COLO829 (cell line): ENCODE results near the gene BTK.

Experiments used
- DNase-seq: peaks from one replicate; pipeline ENCODE4 v3.0.0; 2012; ENCODE audit warnings: low spot score

Gene BTK

GRCh38 chrX:101393530-101394305 is 7.7 kb upstream of the BTK start:
- no peak for DNase-seq

- no peak for DNase-seq
These were observed 5.8 kb upstream of the BTK start for GRCh38 chrX:101391831-101392230.

- DNase-seq, result peak; percentile 93
These were observed 4.9 kb upstream of the BTK start, which contains the start of gene RPL36A for GRCh38 chrX:101390664-101391525. Gene RPL36A (plus strand): TSS chrX:101391011. CDS start chrX:101391044, 33 bp downstream.

- DNase-seq, result no peak
These were observed 2.6 kb upstream of the BTK start for GRCh38 chrX:101388604-101389003.

GRCh38 chrX:101386542-101386885 is 523 bp upstream of the BTK start:
- DNase-seq, result no peak

- DNase-seq, result no peak
These were observed 836 bp downstream of the BTK start for GRCh38 chrX:101385026-101385684.

- DNase-seq, result no peak
These were observed 2.2 kb downstream of the BTK start for GRCh38 chrX:101383679-101384205.

GRCh38 chrX:101377547-101377946 is 8.4 kb downstream of the BTK start:
- no peak for DNase-seq

- DNase-seq, result no peak
These were observed 15.0 kb downstream of the BTK start for GRCh38 chrX:101370888-101371504.

- no peak for DNase-seq
These were observed 16.3 kb downstream of the BTK start for GRCh38 chrX:101369687-101370086.

- no peak for DNase-seq
These were observed 17.2 kb downstream of the BTK start for GRCh38 chrX:101368800-101369199.

GRCh38 chrX:101365301-101365795 is 20.6 kb downstream of the BTK start:
- DNase-seq, result no peak

GRCh38 chrX:101362757-101363156 is 23.2 kb downstream of the BTK start:
- no peak for DNase-seq

GRCh38 chrX:101362116-101362515 is 23.9 kb downstream of the BTK start:
- no peak for DNase-seq

GRCh38 chrX:101360390-101360789 is 25.6 kb downstream of the BTK start:
- no peak for DNase-seq

- DNase-seq, result peak; percentile 6
These were observed 26.0 kb downstream of the BTK start for GRCh38 chrX:101359966-101360365.

- DNase-seq, result no peak
These were observed 28.7 kb downstream of the BTK start for GRCh38 chrX:101357166-101357795.

GRCh38 chrX:101349193-101349562 is 36.8 kb downstream of the BTK start:
- DNase-seq, result no peak

GRCh38 chrX:101348452-101349192 is 37.4 kb downstream of the BTK start, which contains the start of gene TIMM8A:
Gene TIMM8A (minus strand): TSS chrX:101348742. CDS start chrX:101348664, 78 bp downstream.
- peak; percentile 80 for DNase-seq

- DNase-seq, result peak; percentile 17
These were observed 38.0 kb downstream of the BTK start for GRCh38 chrX:101347859-101348451.
